Mucosa of descending colon (tissue), 3 donors: ENCODE data around the gene PDLIM7. TPM values are rescaled to one million over a fixed set of nuclear protein-coding genes. Genes with fewer than 3 reads are reported as not detected.
"Not testable (repeated sequence)": the region's sequence is repeated elsewhere in the genome, so short reads cannot be mapped to it uniquely, and the experiment has no call there.

Experiments
- ATAC-seq: fragments of 200-7000 bp; cut with Tn5 transposase; one replicate; pipeline ENCODE4 v1.9.1; 2020; ENCODE audit warnings: mild to moderate bottlenecking, moderate library complexity
- DNase-seq, 3 donors: peaks; one replicate each; pipeline ENCODE4 v3.0.0-alpha.2; 2020
- H3K36me3 ChIP-seq: fragments of 200-600 bp; one replicate; pipeline ENCODE4 v1.8.0; 2021; ENCODE audit warnings: low read depth, mild to moderate bottlenecking
- H3K4me1 ChIP-seq: fragments of 200-600 bp; one replicate; pipeline ENCODE4 v1.8.0; 2021; ENCODE audit warnings: low read depth, mild to moderate bottlenecking
- H3K4me3 ChIP-seq: fragments of 200-600 bp; one replicate; pipeline ENCODE4 v1.8.0; 2021; ENCODE audit warnings: mild to moderate bottlenecking
- H3K9me3 ChIP-seq: fragments of 200-600 bp; one replicate; pipeline ENCODE4 v1.8.0; 2021; ENCODE audit warnings: mild to moderate bottlenecking
- intact Hi-C, 2 donors: fragments of 100-400 bp; cut with DNase I in 1 of 2; cut with micrococcal nuclease in 1 of 2; formaldehyde crosslinking; loops; one replicate each; pipeline versions ENCODE4 v1.11.0 to v1.11.1; 2022; cut with DNase I, micrococcal nuclease
- total RNA-seq, 3 donors: library from RNA; stranded (reverse); fragmentation: NEBNext Ultra II Directional in 2 of 3; extraction: Animal tissue kit (Norgen Biotek cat#: 25700) in 2 of 3; gene quantifications; one replicate each; pipeline versions ENCODE4 v1.2.1 to v1.2.4, GENCODE V29; 2021 to 2023
- TF ChIP-seq, protein P1 (sequence below): fragments of 200-600 bp; IDR thresholded peaks from one replicate; pipeline ENCODE4 v1.8.0; 2022; ENCODE audit warnings: antibody characterized with exemption, mild to moderate bottlenecking
- donor health status: DM: no; HTN: no; CAD: no; lungs with moderate emphysema.
- donor health status: DM: no; HTN: no; CAD: no.
- donor health status: DM: no; HTN: yes; CAD: no.

Gene PDLIM7
- total RNA-seq, 3 donors from 2014 or later = 12.9 to 333 (median 54.0) TPM

GRCh38 chr5:177490311-177490991 is 7.0 kb downstream of the PDLIM7 start:
- ATAC-seq = no peak

GRCh38 chr5:177489119-177489716 is 8.2 kb downstream of the PDLIM7 start:
- Histone ChIP-seq H3K4me1 (peaks cover 10% of the 10 kb centered on the region), H3K36me3 (no peaks in the 10 kb centered on the region), H3K9me3 (no peaks in the 10 kb centered on the region), H3K4me3 (no peak overlapping the region)
- DNase-seq (peak; percentile 71 to 77 (median 74)), ATAC-seq (peak; percentile 74)
- intact Hi-C loops = no loop called here
- TF ChIP-seq, protein P1, sequence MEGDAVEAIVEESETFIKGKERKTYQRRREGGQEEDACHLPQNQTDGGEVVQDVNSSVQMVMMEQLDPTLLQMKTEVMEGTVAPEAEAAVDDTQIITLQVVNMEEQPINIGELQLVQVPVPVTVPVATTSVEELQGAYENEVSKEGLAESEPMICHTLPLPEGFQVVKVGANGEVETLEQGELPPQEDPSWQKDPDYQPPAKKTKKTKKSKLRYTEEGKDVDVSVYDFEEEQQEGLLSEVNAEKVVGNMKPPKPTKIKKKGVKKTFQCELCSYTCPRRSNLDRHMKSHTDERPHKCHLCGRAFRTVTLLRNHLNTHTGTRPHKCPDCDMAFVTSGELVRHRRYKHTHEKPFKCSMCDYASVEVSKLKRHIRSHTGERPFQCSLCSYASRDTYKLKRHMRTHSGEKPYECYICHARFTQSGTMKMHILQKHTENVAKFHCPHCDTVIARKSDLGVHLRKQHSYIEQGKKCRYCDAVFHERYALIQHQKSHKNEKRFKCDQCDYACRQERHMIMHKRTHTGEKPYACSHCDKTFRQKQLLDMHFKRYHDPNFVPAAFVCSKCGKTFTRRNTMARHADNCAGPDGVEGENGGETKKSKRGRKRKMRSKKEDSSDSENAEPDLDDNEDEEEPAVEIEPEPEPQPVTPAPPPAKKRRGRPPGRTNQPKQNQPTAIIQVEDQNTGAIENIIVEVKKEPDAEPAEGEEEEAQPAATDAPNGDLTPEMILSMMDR = no peak

More at GRCh38 chr5:177490311-177490991, 7.0 kb downstream of the PDLIM7 start:
- Histone ChIP-seq H3K4me3 (no peak overlapping the region), H3K4me1 (peaks cover 20% of the 10 kb centered on the region), H3K9me3 (no peaks in the 10 kb centered on the region), H3K36me3 (no peaks in the 10 kb centered on the region)
- intact Hi-C loops = no loop called here
- TF ChIP-seq, protein P1 = no peak
- no peak for DNase-seq

- Histone ChIP-seq H3K4me1 (peaks cover 5% of the 10 kb centered on the region), H3K9me3 (no peaks in the 10 kb centered on the region), H3K4me3 (no peak overlapping the region), H3K36me3 (no peaks in the 10 kb centered on the region)
- ATAC-seq = no peak
- TF ChIP-seq, protein P1 = no peak
- peak in 1 of 3 donors; percentile 25 for DNase-seq
- intact Hi-C loops = no loop called here
These were observed 9.4 kb downstream of the PDLIM7 start for GRCh38 chr5:177487975-177488374.

DNA sequence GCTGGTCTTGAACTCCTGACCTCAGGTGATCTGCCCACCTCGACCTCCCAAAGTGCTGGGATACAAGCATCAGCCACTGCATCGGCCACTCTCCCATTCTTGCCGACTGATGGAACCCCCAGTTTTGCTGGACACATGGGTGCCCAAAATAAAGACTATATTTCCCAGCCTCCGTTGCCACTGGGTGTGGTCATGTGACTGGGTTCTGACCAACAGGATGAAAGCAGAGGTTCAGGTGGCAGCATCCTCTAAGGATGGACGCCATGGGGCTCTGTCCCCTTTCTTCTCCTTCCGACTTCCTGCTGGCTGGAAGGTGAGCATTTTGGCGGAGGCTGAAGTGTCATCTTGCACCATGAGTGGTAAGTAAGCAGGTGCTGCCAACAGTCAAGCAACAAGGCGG is 10.3 kb downstream of the PDLIM7 start:
- no peak for DNase-seq
- H3K36me3 ChIP-seq = no peaks in the 10 kb centered on the region
- H3K4me1 ChIP-seq = peaks cover 5% of the 10 kb centered on the region
- intact Hi-C loops = no loop called here
- H3K9me3 ChIP-seq = no peaks in the 10 kb centered on the region
- ATAC-seq = no peak
- no peak overlapping the region for H3K4me3 ChIP-seq
- TF ChIP-seq, protein P1 = no peak

- ATAC-seq (no peak), DNase-seq (no peak)
- Histone ChIP-seq H3K4me3 (no peak overlapping the region), H3K4me1 (peaks cover 5% of the 10 kb centered on the region), H3K9me3 (no peaks in the 10 kb centered on the region), H3K36me3 (no peaks in the 10 kb centered on the region)
- intact Hi-C loops = no loop called here
- TF ChIP-seq, protein P1 = no peak
These were observed 11.1 kb downstream of the PDLIM7 start for GRCh38 chr5:177486256-177486655.

- H3K36me3 ChIP-seq, ATAC-seq, H3K4me1 ChIP-seq, intact Hi-C loops, H3K9me3 ChIP-seq, DNase-seq, H3K4me3 ChIP-seq: not testable (repeated sequence)
These were observed 11.7 kb downstream of the PDLIM7 start for GRCh38 chr5:177485753-177486152.
